Measurements from ENCODE around the gene HUS1B. TPM values are rescaled to one million over a fixed set of nuclear protein-coding genes. Genes with fewer than 3 reads are reported as not detected.
"Not testable (repeated sequence)": the region's sequence is repeated elsewhere in the genome, so short reads cannot be mapped to it uniquely, and the experiment has no call there.

HUS1B gene
- total RNA-seq, 2 experiments from 2014 or later: 0.42 to 0.87 TPM

DNA sequence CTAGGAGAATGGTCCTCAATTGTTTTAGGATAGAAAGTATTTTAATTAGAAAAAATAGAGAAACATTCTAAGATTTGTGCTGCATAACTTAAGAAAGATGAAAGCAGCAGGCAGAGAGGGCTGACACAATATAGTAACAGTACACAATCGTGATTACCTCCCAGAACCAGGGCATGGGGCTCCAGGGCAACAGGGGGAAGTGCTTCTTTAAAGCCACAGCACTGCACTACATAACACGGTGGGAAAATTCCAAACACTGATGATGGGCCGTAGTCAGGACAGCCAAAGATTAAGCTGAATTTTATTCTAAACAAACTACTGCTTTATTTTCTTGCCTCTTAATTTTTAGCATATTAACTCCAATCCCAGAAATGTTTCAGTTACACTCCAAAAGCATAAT, 21.6 kb upstream of the HUS1B start:
- ATAC-seq: no peak
- H3K9me3 Mint-ChIP-seq (ENCODE audit: low read depth): peaks cover 3% of the 10 kb centered on the region
- no peak overlapping the region for H3K4me3 Mint-ChIP-seq
- intact Hi-C loops (cut with DNase I, micrococcal nuclease): no loop called here
- H3K4me1 Mint-ChIP-seq: peaks cover 45% of the 10 kb centered on the region
- H3K27me3 Mint-ChIP-seq: no peaks in the 10 kb centered on the region
- H3K36me3 Mint-ChIP-seq (ENCODE audit: low read depth): peaks cover 24% of the 10 kb centered on the region
- no peak for DNase-seq
- POLR2A ChIA-PET: no interaction called here
- no peak overlapping the region for H3K27ac Mint-ChIP-seq
- CTCF ChIA-PET: interaction anchor here (1.9 kb wide), 1 partner anchor 85 kb away, joined by 5 read pairs; no protein-coding TSS in a partner anchor

GRCh38 chr6:677919-678318, 21.0 kb upstream of the HUS1B start:
- Mint-ChIP-seq H3K36me3 (ENCODE audit: low read depth) (peaks cover 22% of the 10 kb centered on the region), H3K4me1 (peaks cover 39% of the 10 kb centered on the region), H3K4me3 (no peak overlapping the region), H3K27me3 (no peaks in the 10 kb centered on the region), H3K27ac (no peak overlapping the region), H3K9me3 (ENCODE audit: low read depth) (peaks cover 3% of the 10 kb centered on the region)
- ATAC-seq: no peak
- DNase-seq: no peak
- intact Hi-C loops (cut with DNase I, micrococcal nuclease): no loop called here
- CTCF ChIA-PET: interaction anchor here (1.9 kb wide), 1 partner anchor 84 kb away, joined by 5 read pairs; no protein-coding TSS in a partner anchor
- POLR2A ChIA-PET: no interaction called here

GRCh38 chr6:674956-675355, 18.1 kb upstream of the HUS1B start:
- intact Hi-C loops (cut with DNase I, micrococcal nuclease): no loop called here
- peak overlapping the region; percentile 44 for H3K27ac Mint-ChIP-seq
- H3K4me1 Mint-ChIP-seq: peaks cover 20% of the 10 kb centered on the region
- ChIA-PET CTCF (no interaction called here), POLR2A (no interaction called here)
- peaks cover 26% of the 10 kb centered on the region for H3K36me3 Mint-ChIP-seq (ENCODE audit: low read depth)
- peak; percentile 24 for DNase-seq
- no peak overlapping the region for H3K4me3 Mint-ChIP-seq
- H3K27me3 Mint-ChIP-seq: no peaks in the 10 kb centered on the region
- H3K9me3 Mint-ChIP-seq (ENCODE audit: low read depth): peaks cover 11% of the 10 kb centered on the region
- peak; percentile 86 for ATAC-seq

DNA sequence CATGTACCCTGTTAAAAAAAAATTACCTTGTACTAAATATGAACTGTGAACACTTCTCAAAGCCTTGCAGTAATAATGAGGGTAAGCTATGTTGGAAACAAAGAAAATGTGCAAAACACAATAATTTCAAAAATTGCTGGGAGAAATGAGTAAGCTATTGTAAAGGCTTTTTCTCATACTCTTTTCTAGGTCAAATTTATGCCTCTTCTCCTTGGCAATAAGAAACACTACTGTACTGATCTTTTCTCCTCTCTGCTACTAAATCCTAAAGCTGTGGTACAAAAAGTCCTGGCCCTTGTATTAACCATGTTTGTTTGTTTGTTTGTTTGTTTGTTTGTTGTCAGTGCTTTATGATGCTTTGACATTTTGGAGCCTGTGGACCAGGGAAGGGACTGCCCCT, 17.5 kb upstream of the HUS1B start:
- no peak overlapping the region for H3K27ac Mint-ChIP-seq
- intact Hi-C loops (cut with DNase I, micrococcal nuclease): no loop called here
- peaks cover 11% of the 10 kb centered on the region for H3K9me3 Mint-ChIP-seq (ENCODE audit: low read depth)
- DNase-seq (no peak), ATAC-seq (no peak)
- no peak overlapping the region for H3K4me3 Mint-ChIP-seq
- ChIA-PET CTCF (interaction anchor here (0.5 to 1.0 kb wide), 2 partner anchors 9 to 362 kb away, joined by 3 read pairs; no protein-coding TSS in a partner anchor), POLR2A (interaction anchor here (0.6 kb wide), 1 partner anchor 13 kb away, joined by 10 read pairs; no protein-coding TSS in a partner anchor)
- peaks cover 16% of the 10 kb centered on the region for H3K4me1 Mint-ChIP-seq
- H3K27me3 Mint-ChIP-seq: no peaks in the 10 kb centered on the region
- peaks cover 23% of the 10 kb centered on the region for H3K36me3 Mint-ChIP-seq (ENCODE audit: low read depth)

DNA sequence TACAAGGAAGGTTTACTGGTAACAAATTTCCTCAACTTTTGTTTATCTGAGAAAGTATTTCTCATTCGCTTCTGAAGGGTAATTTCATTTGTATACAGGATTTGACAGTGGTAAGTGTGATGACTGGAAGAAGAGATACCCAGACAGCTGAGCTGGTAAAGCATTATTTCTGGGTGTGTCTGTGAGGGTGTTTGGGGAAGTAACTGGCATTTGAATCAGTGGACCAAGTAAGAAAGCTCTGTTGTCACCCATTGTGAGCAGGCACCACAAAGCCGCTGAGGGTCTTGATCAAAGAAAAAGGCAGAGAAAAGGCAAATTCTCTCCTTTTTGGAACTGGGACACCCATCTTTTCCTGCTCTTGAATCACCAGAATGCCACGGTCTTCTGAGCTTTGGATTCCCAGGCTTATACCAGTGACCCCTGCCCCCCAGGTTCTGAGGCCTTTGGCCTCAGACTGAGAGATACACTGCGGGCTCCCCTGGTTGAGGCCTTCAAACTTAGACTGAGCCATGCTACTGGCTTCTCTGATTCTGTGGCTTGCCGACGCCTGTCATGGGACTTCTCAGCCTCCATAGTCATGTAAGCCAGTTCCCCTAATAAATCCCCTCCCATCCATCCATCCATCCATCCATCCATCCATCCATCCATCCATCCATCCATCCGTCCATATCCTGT, 10.5 kb upstream of the HUS1B start:
- Mint-ChIP-seq H3K27ac (no peak overlapping the region), H3K27me3 (no peaks in the 10 kb centered on the region), H3K36me3 (ENCODE audit: low read depth) (peaks cover 21% of the 10 kb centered on the region), H3K4me1 (peaks cover 31% of the 10 kb centered on the region), H3K4me3 (no peak overlapping the region), H3K9me3 (ENCODE audit: low read depth) (peaks cover 11% of the 10 kb centered on the region)
- ChIA-PET CTCF (no interaction called here), POLR2A (no interaction called here)
- no peak for DNase-seq
- no peak for ATAC-seq
- intact Hi-C loops (cut with DNase I, micrococcal nuclease): no loop called here

DNA sequence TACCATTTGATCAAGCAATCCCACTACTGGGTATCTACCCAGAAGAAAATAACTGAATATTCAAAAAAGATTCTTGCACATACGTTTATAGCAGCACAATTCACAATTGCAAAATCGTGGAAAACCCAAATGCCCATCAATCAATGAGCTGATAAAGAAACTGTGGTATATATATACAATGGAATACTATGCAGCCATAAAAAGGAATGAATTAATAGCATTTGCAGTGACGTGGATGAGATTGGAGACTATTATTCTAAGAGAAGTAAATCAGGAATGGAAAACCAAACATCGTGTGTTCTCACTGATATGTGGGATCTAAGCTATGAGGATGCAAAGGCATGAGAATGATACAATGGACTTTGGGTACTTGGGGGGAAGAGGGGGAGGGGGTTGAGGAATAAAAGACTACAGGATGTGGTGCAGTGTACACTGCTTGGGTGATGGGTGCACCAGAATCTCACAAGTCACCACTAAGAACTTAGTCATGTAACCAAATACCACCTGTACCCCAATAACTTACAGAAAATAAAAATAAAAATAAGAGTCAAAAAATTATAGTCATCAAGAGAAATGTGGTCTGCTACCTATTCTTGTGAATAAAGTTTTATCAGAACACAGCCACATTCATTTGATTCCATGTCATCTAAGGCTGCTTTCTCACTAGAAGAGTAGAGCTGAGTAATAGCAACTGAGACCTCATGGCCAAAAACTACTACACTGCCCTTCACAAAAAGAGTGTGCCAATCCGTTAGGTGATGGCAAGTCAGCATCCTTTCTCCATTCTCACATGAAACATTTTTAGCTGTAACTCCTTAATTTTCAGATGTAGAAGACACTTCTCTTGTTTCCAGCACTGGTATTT, 8.7 kb upstream of the HUS1B start:
- Mint-ChIP-seq H3K27ac (no peak overlapping the region), H3K27me3 (no peaks in the 10 kb centered on the region), H3K36me3 (ENCODE audit: low read depth) (peaks cover 15% of the 10 kb centered on the region), H3K4me1 (peaks cover 49% of the 10 kb centered on the region), H3K4me3 (no peak overlapping the region), H3K9me3 (ENCODE audit: low read depth) (peaks cover 6% of the 10 kb centered on the region)
- CTCF ChIA-PET: interaction anchor here (0.6 to 1.5 kb wide), 3 partner anchors 18 to 22 kb away, joined by 3 read pairs; no protein-coding TSS in a partner anchor
- POLR2A ChIA-PET: no interaction called here
- intact Hi-C loops (cut with DNase I, micrococcal nuclease): no loop called here
- no peak for DNase-seq
- peak; percentile 42 for ATAC-seq

DNA sequence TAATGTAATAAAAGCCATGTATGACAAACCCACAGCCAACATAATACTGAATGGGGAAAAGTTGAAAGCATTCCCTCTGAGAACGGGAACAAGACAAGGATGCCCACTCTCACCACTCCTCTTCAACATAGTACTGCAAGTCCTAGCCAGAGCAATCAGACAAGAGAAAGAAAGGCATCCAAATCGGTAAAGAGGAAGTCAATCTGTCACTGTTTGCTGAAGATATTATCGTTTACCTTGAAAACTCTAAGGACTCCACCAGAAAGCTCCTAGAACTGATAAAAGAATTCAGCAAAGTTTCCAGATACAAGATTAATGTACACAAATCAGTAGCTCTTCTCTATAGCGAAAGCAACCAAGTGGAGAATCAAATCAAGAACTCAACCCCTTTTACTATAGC, 6.9 kb upstream of the HUS1B start:
- H3K27me3 Mint-ChIP-seq; H3K9me3 Mint-ChIP-seq (ENCODE audit: low read depth); H3K4me3 Mint-ChIP-seq; ATAC-seq; POLR2A ChIA-PET; intact Hi-C loops (cut with DNase I, micrococcal nuclease); H3K27ac Mint-ChIP-seq; DNase-seq: not testable (repeated sequence)
- CTCF ChIA-PET: interaction anchor here (0.6 to 1.5 kb wide), 2 partner anchors 12 to 21 kb away, joined by 3 read pairs; no protein-coding TSS in a partner anchor
- peaks cover 16% of the 10 kb centered on the region for H3K36me3 Mint-ChIP-seq (ENCODE audit: low read depth)
- peaks cover 67% of the 10 kb centered on the region for H3K4me1 Mint-ChIP-seq

DNA sequence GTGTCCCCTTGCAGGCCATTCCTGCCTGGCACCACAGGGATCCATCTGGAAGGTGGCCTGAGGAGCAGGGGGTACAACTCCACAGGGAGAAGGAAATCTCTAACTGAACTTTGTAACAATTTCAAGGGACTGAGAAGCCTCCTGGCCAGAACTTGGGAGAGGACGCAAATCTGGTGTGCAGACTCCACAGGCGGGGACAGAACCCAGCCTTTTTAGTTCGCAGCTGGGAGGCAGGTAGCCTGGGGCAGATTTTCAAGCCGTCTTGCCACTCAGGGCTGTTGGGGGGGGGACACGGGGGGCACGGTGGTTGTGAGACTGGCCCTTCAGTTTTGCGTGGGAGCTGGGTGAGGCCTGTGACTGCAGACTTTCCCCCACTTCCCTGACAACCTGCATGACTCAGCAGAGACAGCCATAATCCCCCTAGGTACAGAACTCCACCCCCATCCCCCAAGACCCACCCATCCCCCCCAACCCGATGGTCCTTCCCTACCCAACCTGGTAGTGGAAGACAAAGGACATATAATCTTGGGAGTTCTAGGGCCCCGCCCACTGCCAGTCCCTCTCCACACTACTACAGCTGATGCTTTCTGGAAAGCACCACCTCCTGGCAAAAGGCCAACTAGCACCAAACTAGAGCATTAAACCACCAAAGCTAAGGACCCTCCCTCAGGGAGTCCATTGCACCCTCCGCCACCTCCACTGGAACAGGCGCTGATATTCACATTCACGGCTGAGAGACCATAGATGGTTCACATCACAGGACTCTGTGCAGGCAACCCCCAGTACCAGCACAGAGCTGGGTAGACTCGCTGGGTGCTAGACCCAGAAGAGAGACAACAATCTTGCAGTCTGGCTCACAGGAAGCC, 3.0 kb upstream of the HUS1B start:
- intact Hi-C loops (cut with DNase I, micrococcal nuclease): loop anchor here in 1 of 2 experiments (5.0 kb wide), 1 partner anchor 32 kb away; the partner anchor contains the start of gene EXOC2
- ChIA-PET POLR2A (no interaction called here), CTCF (interaction anchor here (0.6 to 2.5 kb wide), 6 partner anchors 20 to 254 kb away, joined by 3 to 7 read pairs (median 4); no protein-coding TSS in a partner anchor)
- Mint-ChIP-seq H3K27me3 (no peaks in the 10 kb centered on the region), H3K4me3 (no peak overlapping the region), H3K4me1 (peaks cover 61% of the 10 kb centered on the region), H3K9me3 (ENCODE audit: low read depth) (peaks cover 5% of the 10 kb centered on the region), H3K27ac (peak overlapping the region; percentile 38), H3K36me3 (ENCODE audit: low read depth) (peaks cover 26% of the 10 kb centered on the region)
- peak; percentile 38 for DNase-seq
- no peak for ATAC-seq

- ATAC-seq (no peak), DNase-seq (no peak)
- H3K27me3 Mint-ChIP-seq: no peaks in the 10 kb centered on the region
- no peak overlapping the region for H3K4me3 Mint-ChIP-seq
- ChIA-PET CTCF (no interaction called here), POLR2A (no interaction called here)
- peaks cover 21% of the 10 kb centered on the region for H3K36me3 Mint-ChIP-seq (ENCODE audit: low read depth)
- intact Hi-C loops (cut with DNase I, micrococcal nuclease): loop anchor here in 1 of 2 experiments (5.0 kb wide), 1 partner anchor 34 kb away; the partner anchor contains the start of gene EXOC2
- peaks cover 3% of the 10 kb centered on the region for H3K9me3 Mint-ChIP-seq (ENCODE audit: low read depth)
- peaks cover 48% of the 10 kb centered on the region for H3K4me1 Mint-ChIP-seq
- H3K27ac Mint-ChIP-seq: no peak overlapping the region
Observed at GRCh38 chr6:658244-658643, 1.3 kb upstream of the HUS1B start.

- CTCF ChIA-PET: no interaction called here
- H3K4me1 Mint-ChIP-seq: peaks cover 48% of the 10 kb centered on the region
- intact Hi-C loops (cut with DNase I, micrococcal nuclease): loop anchor here in 1 of 2 experiments (5.0 kb wide), 1 partner anchor 35 kb away; the partner anchor contains the start of gene EXOC2
- no peak overlapping the region for H3K4me3 Mint-ChIP-seq
- H3K36me3 Mint-ChIP-seq (ENCODE audit: low read depth): peaks cover 21% of the 10 kb centered on the region
- H3K27ac Mint-ChIP-seq: no peak overlapping the region
- no peak for ATAC-seq
- POLR2A ChIA-PET: no interaction called here
- no peaks in the 10 kb centered on the region for H3K27me3 Mint-ChIP-seq
- no peak for DNase-seq
- peaks cover 3% of the 10 kb centered on the region for H3K9me3 Mint-ChIP-seq (ENCODE audit: low read depth)
Observed at GRCh38 chr6:657743-658142, 843 bp upstream of the HUS1B start.

GRCh38 chr6:654136-654535, 2.8 kb downstream of the HUS1B start:
- ChIA-PET POLR2A (no interaction called here), CTCF (interaction anchor here (1.1 to 1.2 kb wide), 2 partner anchors 27 to 61 kb away, joined by 3 to 4 read pairs; no protein-coding TSS in a partner anchor)
- Mint-ChIP-seq H3K4me3 (no peak overlapping the region), H3K36me3 (ENCODE audit: low read depth) (peaks cover 21% of the 10 kb centered on the region), H3K27ac (no peak overlapping the region), H3K4me1 (peaks cover 15% of the 10 kb centered on the region), H3K27me3 (no peaks in the 10 kb centered on the region), H3K9me3 (ENCODE audit: low read depth) (peaks cover 3% of the 10 kb centered on the region)
- no peak for ATAC-seq
- DNase-seq: no peak
- intact Hi-C loops (cut with DNase I, micrococcal nuclease): no loop called here
